ENCODE results near the gene ISCU.
"Not testable (repeated sequence)": the region's sequence is repeated elsewhere in the genome, so short reads cannot be mapped to it uniquely, and the experiment has no call there.

The ISCU gene

DNA sequence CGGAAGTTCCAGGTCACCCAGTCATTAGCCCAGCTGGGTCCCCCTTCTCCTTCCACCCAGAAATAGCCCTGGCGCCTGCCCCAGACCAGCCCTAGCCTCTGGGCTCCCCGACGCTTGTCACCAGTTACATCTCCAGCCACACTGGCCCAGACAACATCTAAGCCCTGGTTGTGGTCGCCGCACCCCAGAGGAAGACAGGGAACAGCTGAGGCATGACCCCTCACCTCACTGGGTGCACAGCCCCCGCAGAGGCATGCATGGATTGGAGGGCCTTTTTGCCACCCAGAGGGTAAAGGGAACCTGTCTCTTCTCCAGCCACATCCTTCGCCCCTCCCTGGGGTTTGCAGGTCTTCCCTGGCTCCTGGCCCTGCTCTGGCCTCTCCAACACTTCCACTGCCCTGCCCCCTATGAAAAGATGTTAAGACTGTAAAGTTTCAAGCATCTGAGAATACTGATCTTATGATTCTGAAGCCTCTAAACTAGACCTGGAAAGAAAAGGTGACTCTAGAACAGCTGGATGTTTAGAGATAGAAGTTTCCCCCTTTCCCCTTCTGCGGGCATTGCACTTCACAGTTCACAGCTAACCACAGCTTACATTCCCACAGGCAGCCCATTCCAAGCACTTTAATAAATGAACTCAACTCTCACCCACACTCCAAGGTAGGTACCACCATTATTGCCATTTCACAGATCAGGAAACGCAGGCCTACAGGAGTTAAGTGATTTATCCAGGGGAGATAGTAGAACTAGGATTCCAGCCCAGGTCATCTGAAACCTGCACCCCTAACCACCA is 20.8 kb downstream of the ISCU start:
- TF ChIP-seq GATA1 (IDR thresholded peaks at IDR 0.05; ENCODE audit: low read depth, low read length), result no peak
- TF ChIP-seq POLR2A (IDR thresholded peaks at IDR 0.05; ENCODE audit: low read length), result no peak
- no peak for DNase-seq

DNA sequence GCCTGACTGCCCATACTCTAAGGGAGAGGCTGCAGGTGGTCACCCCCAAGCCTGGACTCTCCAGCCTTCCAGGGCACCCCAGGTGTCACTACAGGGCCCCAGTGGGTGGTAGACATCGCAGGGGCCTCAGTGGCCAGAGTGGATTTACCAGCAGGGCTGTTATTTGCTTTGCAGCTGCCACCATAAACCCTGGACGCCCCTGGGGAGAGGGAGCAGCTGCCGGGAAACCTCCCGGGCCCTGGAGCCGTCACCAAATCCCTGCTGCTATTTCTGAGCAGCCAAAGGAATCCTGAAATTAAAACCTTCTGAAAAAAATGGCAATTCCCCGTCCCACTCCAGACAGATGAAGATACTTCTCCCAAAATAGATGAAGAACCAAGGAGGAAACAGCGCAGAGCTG is 21.6 kb downstream of the ISCU start:
- TF ChIP-seq GATA1 (IDR thresholded peaks at IDR 0.05; ENCODE audit: low read depth, low read length), result no peak
- no peak for TF ChIP-seq POLR2A (IDR thresholded peaks at IDR 0.05; ENCODE audit: low read length)
- DNase-seq, result no peak

DNA sequence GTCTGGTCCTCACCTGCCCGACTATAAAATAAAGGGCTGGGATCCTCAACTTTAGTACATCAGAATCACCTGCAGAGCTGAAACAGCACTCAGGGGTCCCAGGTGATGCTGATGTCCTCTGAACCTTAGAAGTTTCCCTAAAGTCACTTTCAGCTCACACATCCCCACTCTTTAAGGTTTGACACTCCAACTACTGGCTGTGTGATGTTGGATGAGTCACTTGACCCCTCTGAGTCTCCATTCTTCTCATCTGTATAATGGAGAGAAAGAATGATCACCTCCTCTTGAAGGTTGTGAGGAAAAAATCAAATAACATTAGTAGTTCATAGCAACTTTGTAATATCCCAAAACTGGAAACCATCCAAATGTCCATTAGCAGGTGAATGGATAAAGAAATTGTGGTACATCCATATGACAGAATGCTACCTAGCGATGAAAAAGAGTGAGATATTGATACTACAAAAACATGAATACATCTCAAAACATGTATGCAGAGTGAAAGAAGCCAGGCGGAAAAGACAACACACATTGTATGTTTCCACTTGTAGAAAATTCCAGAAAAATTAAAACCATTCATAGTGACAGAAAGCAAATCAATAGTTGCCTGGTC is 22.2 kb downstream of the ISCU start:
- no peak for TF ChIP-seq POLR2A (IDR thresholded peaks at IDR 0.05; ENCODE audit: low read length)
- no peak for TF ChIP-seq GATA1 (IDR thresholded peaks at IDR 0.05; ENCODE audit: low read depth, low read length)
- no peak for DNase-seq

DNA sequence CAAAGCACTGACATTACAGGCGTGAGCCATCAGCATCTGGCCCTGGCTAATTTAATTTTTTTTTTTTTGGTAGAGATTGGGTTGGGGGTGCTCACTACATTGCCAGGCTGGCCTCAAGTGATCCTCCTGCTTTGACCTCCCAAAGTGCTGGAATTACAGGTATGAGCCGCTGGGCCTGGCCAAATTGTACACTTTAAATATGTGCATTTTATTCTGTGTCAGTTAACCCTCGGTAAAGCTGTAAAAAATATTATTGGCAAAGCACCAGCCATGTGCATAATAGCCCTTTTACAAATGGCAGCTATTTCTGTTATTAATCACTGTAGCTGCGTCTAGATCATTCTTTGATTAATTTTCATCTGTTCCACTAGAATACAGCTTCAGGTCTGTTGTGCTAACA is 23.5 kb downstream of the ISCU start:
- DNase-seq, result no peak
- TF ChIP-seq POLR2A (IDR thresholded peaks at IDR 0.05; ENCODE audit: low read length) (no peak), GATA1 (IDR thresholded peaks at IDR 0.05; ENCODE audit: low read depth, low read length) (no peak)

DNA sequence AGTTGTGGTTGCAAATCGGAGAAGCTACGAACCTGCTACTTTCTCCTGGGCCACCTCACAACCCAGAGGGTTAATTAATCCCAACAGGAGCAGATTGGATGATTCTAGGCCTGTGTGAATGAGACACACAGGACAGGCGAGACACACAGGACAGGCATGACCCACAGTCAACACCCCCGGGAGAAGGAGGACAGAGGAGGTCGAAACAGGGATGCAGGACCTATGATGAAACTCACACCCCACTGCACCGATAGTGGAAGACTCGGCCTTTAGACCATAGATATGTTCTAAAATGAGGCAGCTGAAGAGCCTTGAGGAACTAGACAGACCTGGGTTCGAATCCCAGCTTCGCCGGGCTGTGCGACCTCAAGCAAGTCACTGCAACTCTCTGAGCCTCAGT is 23.9 kb downstream of the ISCU start:
- TF ChIP-seq GATA1 (IDR thresholded peaks at IDR 0.05; ENCODE audit: low read depth, low read length) (no peak), POLR2A (IDR thresholded peaks at IDR 0.05; ENCODE audit: low read length) (no peak)
- DNase-seq, result no peak

DNA sequence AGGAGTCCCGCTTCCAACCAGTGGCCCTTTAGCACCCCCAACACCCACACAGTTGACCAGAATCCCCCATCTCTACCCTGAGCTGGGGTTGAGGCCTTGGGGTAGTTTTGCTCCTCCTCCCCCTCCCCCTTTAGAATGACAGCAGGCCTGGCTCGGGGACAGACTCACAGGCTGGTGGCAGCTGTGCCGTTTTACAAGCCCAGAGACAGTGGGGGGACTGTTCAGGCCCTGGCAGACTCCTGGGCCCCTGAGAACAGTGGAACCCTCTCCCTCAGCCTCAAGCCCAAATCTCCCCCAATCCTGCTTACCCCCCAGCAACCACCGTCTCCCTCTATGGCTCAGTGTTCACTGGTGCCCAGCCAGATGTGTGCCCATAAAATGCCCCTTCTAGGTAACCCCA is 25.4 kb downstream of the ISCU start:
- DNase-seq, result no peak

DNA sequence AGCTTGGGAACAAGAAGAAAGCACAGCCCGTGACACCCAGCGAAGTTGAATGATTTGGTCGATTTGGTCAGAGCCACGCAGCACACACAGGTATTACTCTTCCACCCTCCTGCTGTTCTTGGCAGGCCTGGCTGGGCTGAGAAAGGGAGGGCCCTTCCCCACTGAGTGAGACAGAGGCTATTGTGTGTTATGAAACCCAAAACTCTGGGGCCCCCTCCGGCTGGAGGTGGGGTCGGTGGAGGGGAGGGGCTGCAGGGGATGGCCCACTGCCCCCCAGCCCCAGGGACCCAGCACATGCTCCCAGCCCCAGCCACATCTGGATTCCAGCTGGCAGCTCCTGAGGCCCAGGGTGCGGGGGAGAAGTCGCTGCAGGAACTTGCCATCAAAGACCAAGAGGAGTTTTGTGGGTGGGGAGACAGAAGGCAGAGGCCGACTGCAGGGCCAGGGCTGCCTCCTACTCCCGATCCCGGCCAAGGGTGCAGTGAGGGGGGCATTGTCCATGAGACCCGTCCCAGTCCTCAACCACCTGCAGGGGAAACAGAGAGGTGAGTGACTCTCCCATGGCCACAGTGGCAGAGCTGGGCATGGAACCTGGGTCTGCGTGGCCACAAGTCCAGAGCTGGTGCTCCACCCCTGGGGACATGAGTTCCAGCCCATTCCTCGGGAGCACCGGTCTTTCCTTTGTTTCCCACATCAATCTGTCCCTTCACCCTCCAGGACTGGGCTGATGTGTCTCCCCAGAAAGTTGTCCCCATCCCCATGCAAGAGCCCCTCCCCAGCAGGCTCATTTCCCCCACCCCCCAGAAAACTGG is 26.8 kb downstream of the ISCU start:
- no peak for DNase-seq
- TF ChIP-seq GATA1 (IDR thresholded peaks at IDR 0.05; ENCODE audit: low read depth, low read length), result no peak
- TF ChIP-seq POLR2A (IDR thresholded peaks at IDR 0.05; ENCODE audit: low read length), result no peak

More for the DNA sequence above, 25.4 kb downstream of the ISCU start:
- TF ChIP-seq POLR2A (IDR thresholded peaks at IDR 0.05; ENCODE audit: low read length) (no peak), GATA1 (IDR thresholded peaks at IDR 0.05; ENCODE audit: low read depth, low read length) (no peak)

DNA sequence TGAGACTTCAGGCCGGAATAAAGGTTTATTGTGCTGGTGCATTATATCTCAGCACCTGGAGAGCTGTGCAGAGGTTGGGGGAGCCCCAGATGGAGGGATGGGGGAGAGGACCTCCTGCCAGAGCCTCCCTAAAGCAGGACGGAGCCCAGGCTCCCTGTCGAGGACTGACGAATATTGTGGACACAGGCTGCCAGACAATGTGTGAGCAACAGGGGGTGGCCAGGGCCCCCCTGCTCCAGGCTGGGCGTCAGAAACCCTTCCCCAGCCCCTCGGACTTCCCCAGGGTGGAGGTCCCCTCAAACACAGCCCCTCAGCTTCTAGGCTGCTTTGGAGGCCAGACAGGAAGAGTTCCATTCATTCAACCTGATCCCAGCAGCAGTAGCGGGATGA is 27.4 kb downstream of the ISCU start:
- TF ChIP-seq POLR2A (IDR thresholded peaks at IDR 0.05; ENCODE audit: low read length), result no peak
- TF ChIP-seq GATA1 (IDR thresholded peaks at IDR 0.05; ENCODE audit: low read depth, low read length), result no peak
- no peak for DNase-seq

DNA sequence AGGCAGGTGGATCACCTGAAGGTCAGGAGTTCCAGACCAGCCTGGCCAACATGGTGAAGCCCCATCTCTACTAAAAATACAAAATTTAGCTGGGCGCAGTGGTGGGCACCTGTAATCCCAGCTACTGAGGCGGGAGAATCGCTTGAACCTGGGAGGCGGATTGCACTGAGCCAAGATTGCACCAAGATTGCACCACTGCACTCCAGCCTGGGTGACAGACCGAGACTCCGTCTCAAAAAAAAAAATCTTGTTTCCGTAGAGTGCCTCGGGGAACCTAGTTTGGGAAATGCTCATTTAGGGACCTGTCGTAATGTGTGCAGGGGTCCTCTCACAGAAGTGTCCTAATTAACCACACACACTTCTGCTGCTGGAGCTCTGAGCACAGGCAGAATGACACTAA is 28.1 kb downstream of the ISCU start:
- DNase-seq, result not testable (repeated sequence)

DNA sequence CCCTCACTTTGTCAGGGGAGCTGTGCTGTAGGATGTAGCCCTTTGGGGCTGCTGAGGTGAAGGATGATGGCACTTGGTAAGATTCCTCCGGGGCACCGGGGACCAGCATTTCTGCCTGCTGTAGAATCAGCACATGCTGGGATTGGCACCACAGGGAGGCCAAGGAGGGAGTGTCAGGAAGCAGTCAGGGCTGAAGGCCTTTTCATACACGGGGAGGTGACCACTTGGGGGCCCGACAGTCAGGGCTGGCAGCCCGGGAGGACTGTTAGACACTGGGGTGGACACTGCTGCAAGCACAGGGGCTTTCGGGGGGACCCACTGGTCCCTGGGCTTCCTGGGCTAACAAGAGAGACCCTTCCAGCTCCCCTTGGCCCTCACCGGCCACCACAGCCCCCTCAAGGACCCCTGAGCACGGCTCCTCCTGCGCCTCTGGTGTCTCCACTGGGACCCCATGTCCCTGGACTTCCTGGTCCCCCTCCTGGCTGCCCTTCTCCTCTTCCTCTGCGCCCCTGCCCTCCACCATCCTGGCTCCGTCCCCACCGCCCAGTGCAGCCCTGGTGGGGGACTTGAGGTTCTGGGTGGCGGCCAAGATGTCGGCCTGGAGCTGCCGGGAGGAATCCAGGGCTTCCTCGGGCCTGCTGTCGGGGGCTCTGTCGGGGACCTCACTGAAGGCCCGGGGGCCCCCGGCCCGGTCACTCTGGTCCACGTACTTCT is 29.0 kb downstream of the ISCU start:
- TF ChIP-seq GATA1 (IDR thresholded peaks at IDR 0.05; ENCODE audit: low read depth, low read length), result no peak
- no peak for TF ChIP-seq POLR2A (IDR thresholded peaks at IDR 0.05; ENCODE audit: low read length)
- DNase-seq, result no peak

DNA sequence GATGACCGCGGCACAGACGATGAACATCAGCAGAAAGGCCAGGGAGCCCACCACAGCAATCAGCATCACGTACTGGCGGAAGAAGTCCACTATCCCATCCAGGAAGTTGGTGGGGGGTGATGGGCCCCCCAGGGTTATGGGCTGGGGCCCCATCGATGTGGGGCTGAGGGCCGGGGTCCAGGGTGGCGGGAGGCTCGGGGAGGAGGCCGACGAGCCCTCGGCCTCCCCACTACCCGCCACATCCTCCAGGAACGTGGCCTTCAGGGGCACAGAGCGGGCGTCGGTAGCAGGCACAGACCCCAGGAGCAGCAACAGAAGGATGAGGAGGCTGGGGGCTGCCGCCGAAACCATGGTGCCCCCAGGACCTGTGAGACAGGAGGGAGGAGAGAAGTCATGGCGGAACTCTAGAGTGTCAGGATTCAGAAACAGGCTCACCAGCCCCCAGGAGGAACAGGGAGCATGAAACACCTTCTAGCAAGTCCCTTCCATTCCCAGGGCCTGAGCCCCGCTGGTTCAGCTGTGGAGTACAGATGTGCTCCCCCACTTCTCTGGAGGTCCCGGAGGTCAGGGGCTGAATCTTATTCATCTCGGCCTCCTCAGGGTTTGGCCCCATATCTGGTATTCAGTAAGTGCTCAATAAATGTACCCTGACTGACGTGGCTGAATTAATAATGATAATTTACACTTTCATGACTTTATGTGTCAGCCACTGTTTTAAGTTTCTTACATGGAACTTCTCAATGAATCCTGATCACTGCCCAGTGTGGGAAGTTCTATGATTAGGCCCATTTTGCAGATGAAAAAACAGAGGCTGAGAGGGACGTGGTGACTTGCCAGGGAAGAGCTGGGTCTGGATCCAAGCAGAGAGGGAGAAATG is 29.9 kb downstream of the ISCU start:
- no peak for DNase-seq
- no peak for TF ChIP-seq GATA1 (IDR thresholded peaks at IDR 0.05; ENCODE audit: low read depth, low read length)
- no peak for TF ChIP-seq POLR2A (IDR thresholded peaks at IDR 0.05; ENCODE audit: low read length)

DNA sequence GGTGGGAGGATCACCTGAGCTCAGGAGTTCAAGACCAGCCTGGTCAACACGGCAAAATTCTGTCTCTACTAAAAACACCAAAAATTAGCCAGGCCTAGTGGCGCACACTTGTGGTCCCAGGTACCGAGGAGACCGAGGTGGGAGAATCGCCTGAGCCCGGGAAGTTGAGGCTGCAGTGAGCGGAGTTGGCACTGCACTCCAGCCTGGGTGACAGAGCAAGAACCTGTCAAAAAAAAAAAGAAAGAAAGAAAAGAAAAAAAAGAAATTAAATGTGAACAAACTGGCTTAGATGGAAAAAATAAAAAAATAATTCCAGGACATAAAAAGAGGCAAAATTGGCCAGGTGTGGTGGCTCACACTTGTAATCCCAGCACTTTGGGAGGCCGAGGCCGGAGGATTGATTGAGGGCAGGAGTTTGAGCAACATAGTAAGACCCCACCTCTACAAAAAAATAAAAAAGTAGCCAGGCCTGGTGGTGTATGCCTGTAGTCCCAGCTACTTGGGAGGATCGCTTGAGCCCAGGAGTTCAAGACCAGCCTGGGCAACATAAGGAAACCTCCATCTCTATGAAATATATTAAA is 32.0 kb downstream of the ISCU start:
- no peak for TF ChIP-seq POLR2A (IDR thresholded peaks at IDR 0.05; ENCODE audit: low read length)
- TF ChIP-seq GATA1 (IDR thresholded peaks at IDR 0.05; ENCODE audit: low read depth, low read length), result no peak
- DNase-seq, result no peak

Measured in erythroblast (primary cell).